Nucleus accumbens (tissue), 56 donors: ENCODE data around the gene SRP68.
"Not testable (repeated sequence)": the region's sequence is repeated elsewhere in the genome, so short reads cannot be mapped to it uniquely, and the experiment has no call there.

Source experiments
- DNase-seq, 56 donors: peaks; one replicate each; lab custom pipeline; 2025; lab: John Stamatoyannopoulos, UW

The SRP68 gene

GRCh38 chr17:76049239-76049638, 23.1 kb downstream of the SRP68 start:
- DNase-seq, result no peak

GRCh38 chr17:76048711-76049110, 23.6 kb downstream of the SRP68 start:
- no peak for DNase-seq

- DNase-seq, result no peak
Observed at GRCh38 chr17:76048025-76048605, 24.2 kb downstream of the SRP68 start.

GRCh38 chr17:76046064-76046463, 26.3 kb downstream of the SRP68 start:
- DNase-seq, result no peak

- DNase-seq, result not testable (repeated sequence)
Observed at GRCh38 chr17:76044475-76045007, 27.8 kb downstream of the SRP68 start.

GRCh38 chr17:76042868-76043267, 29.4 kb downstream of the SRP68 start:
- not testable (repeated sequence) for DNase-seq

GRCh38 chr17:76040376-76040775, 31.9 kb downstream of the SRP68 start:
- DNase-seq, result no peak

GRCh38 chr17:76039121-76039520, 33.2 kb downstream of the SRP68 start:
- DNase-seq, result no peak

- DNase-seq, result no peak
Observed at GRCh38 chr17:76038050-76038449, 34.3 kb downstream of the SRP68 start.

GRCh38 chr17:76036497-76037261, 35.6 kb downstream of the SRP68 start:
- DNase-seq, result no peak

GRCh38 chr17:76034428-76035350, 37.6 kb downstream of the SRP68 start:
- no peak for DNase-seq

GRCh38 chr17:76033139-76033538, 39.2 kb downstream of the SRP68 start:
- no peak for DNase-seq

GRCh38 chr17:76032780-76033108, 39.6 kb downstream of the SRP68 start:
- DNase-seq, result no peak

GRCh38 chr17:76032073-76032779, 40.1 kb downstream of the SRP68 start:
- no peak for DNase-seq

GRCh38 chr17:76027159-76027839, 45.0 kb downstream of the SRP68 start, which contains the start of gene EVPL:
TSS of gene EVPL (minus strand) at chr17:76027306. CDS start at chr17:76027198, 108 bp downstream.
- no peak for DNase-seq

GRCh38 chr17:76026714-76027158, 45.6 kb downstream of the SRP68 start:
- no peak for DNase-seq

- DNase-seq, result no peak
Observed at GRCh38 chr17:76025294-76025693, 47.0 kb downstream of the SRP68 start.

GRCh38 chr17:76024353-76024752, 48.0 kb downstream of the SRP68 start:
- no peak for DNase-seq

GRCh38 chr17:76023900-76024237, 48.4 kb downstream of the SRP68 start:
- DNase-seq, result no peak
